Chondrocyte (in vitro differentiated cells): ENCODE data around the gene GJA1. TPM values are rescaled to one million over a fixed set of nuclear protein-coding genes. Genes with fewer than 3 reads are reported as not detected.

Source experiments
- DNase-seq: peaks from one replicate; pipeline ENCODE4 v3.0.0; 2021; ENCODE audit warnings: mixed read lengths, low spot score
- H3K27ac Mint-ChIP-seq: one replicate; pipeline ENCODE4 v1.8.0; 2021; ENCODE audit warnings: mild to moderate bottlenecking, moderate library complexity, mixed read lengths; ENCODE audit not compliant: unreplicated experiment
- H3K27me3 Mint-ChIP-seq: 2 replicates; pipeline ENCODE4 v1.8.0; 2021; ENCODE audit warnings: low read depth, mixed read lengths
- H3K36me3 Mint-ChIP-seq: 2 replicates; pipeline ENCODE4 v1.8.0; 2021; ENCODE audit warnings: low read depth, mixed read lengths
- H3K4me1 Mint-ChIP-seq: 2 replicates; pipeline ENCODE4 v1.8.0; 2021; ENCODE audit warnings: low read depth, mild to moderate bottlenecking, mixed read lengths
- H3K4me3 Mint-ChIP-seq: one replicate; pipeline ENCODE4 v1.8.0; 2021; ENCODE audit warnings: mild to moderate bottlenecking, moderate library complexity, mixed read lengths; ENCODE audit not compliant: unreplicated experiment
- H3K9me3 Mint-ChIP-seq: 2 replicates; pipeline ENCODE4 v1.8.0; 2021; ENCODE audit warnings: low read depth, mixed read lengths
- CTCF ChIP-seq: fragments of 200-600 bp; sonication (generic); IDR thresholded peaks from 2 replicates; pipeline ENCODE4 v1.5.0; 2021; ENCODE audit warnings: antibody characterized with exemption, mild to moderate bottlenecking, moderate library complexity
- total RNA-seq: library from RNA; stranded (reverse); gene quantifications from 3 replicates; pipeline ENCODE4 v1.2.1, GENCODE V29; 2021

GJA1 gene
- total RNA-seq, 1 donor from 2014 or later, result 295 TPM

GRCh38 chr6:121438869-121439268 lies 3.4 kb downstream of the GJA1 start:
- no peak for DNase-seq
- no peaks in the 10 kb centered on the region for H3K9me3 Mint-ChIP-seq
- H3K4me1 Mint-ChIP-seq, result peaks cover 62% of the 10 kb centered on the region
- H3K36me3 Mint-ChIP-seq, result peaks cover 10% of the 10 kb centered on the region
- TF ChIP-seq CTCF, result no peak
- no peaks in the 10 kb centered on the region for H3K27me3 Mint-ChIP-seq
- peak overlapping the region; percentile 91 for H3K4me3 Mint-ChIP-seq
- H3K27ac Mint-ChIP-seq, result peak overlapping the region; percentile 98

GRCh38 chr6:121439475-121439874 lies 4.0 kb downstream of the GJA1 start:
- Mint-ChIP-seq H3K36me3 (peaks cover 10% of the 10 kb centered on the region), H3K4me3 (peak overlapping the region; percentile 91), H3K9me3 (no peaks in the 10 kb centered on the region), H3K27me3 (no peaks in the 10 kb centered on the region), H3K27ac (peak overlapping the region; percentile 98), H3K4me1 (peaks cover 68% of the 10 kb centered on the region)
- no peak for DNase-seq
- no peak for TF ChIP-seq CTCF

- no peak for DNase-seq
- no peak for TF ChIP-seq CTCF
- Mint-ChIP-seq H3K9me3 (no peaks in the 10 kb centered on the region), H3K4me1 (peaks cover 68% of the 10 kb centered on the region), H3K27ac (peak overlapping the region; percentile 75), H3K36me3 (peaks cover 10% of the 10 kb centered on the region), H3K4me3 (peak overlapping the region; percentile 63), H3K27me3 (no peaks in the 10 kb centered on the region)
Measured at GRCh38 chr6:121439926-121440325, 4.5 kb downstream of the GJA1 start.

GRCh38 chr6:121441477-121441876 lies 6.0 kb downstream of the GJA1 start:
- TF ChIP-seq CTCF, result no peak
- Mint-ChIP-seq H3K36me3 (peaks cover 15% of the 10 kb centered on the region), H3K4me1 (peaks cover 73% of the 10 kb centered on the region), H3K27ac (peak overlapping the region; percentile 58), H3K27me3 (no peaks in the 10 kb centered on the region), H3K9me3 (no peaks in the 10 kb centered on the region), H3K4me3 (peak overlapping the region; percentile 63)
- no peak for DNase-seq

GRCh38 chr6:121442576-121442975 lies 7.1 kb downstream of the GJA1 start:
- Mint-ChIP-seq H3K9me3 (no peaks in the 10 kb centered on the region), H3K4me3 (peak overlapping the region; percentile 6), H3K27ac (peak overlapping the region; percentile 66), H3K36me3 (peaks cover 22% of the 10 kb centered on the region), H3K27me3 (no peaks in the 10 kb centered on the region), H3K4me1 (peaks cover 79% of the 10 kb centered on the region)
- no peak for DNase-seq
- no peak for TF ChIP-seq CTCF
